GM18873 (cell line): Measurements from ENCODE around the gene BAZ1B.
"Not testable (repeated sequence)": the region's sequence is repeated elsewhere in the genome, so short reads cannot be mapped to it uniquely, and the experiment has no call there.

Experiments
- ATAC-seq: cut with Tn5 transposase; IDR thresholded peaks from one replicate; pipeline ENCODE4 v1.9.1; 2021; ENCODE audit warnings: mild to moderate bottlenecking, moderate library complexity, moderate number of reproducible peaks; ENCODE audit not compliant: unreplicated experiment, low FRiP score

BAZ1B gene

DNA sequence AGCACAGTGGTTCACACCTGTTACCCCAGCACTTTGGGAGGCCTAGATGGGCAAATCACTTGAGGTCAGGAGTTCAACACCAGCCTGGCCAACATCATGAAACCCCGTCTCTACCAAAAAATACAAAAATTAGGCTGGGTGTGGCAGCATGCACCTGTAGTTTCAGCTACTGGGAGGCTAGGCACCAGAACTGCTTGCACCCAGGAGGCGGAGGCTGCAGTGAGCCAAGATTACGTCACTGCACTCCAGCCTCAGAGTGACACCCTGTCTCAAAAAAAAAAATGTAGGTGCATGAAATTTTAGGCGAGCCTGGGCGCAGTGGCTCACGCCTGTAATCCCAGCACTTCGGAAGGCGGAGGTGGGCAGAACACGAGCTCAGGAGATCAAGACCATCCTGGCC lies 25.7 kb upstream of the BAZ1B start:
- no peak for ATAC-seq

DNA sequence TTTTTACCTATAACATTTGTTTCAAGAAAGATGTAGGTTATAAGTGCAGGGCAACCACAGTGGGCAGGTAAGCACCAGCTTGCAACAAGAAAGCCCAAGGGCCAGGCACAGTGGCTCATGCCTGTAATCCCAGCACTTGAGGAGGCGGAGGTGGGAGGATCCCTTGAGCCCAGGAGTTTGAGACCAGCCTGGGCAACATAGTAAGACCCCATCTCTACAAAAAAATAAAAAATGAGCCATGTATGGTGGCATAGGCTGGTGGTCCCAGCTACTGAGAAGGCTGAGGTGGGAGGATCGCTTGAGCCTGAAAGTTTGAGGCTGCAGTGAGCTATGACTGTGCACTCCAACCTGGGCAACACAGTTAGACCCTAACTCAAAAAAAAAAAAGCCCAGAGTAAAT lies 22.6 kb upstream of the BAZ1B start:
- ATAC-seq = no peak

DNA sequence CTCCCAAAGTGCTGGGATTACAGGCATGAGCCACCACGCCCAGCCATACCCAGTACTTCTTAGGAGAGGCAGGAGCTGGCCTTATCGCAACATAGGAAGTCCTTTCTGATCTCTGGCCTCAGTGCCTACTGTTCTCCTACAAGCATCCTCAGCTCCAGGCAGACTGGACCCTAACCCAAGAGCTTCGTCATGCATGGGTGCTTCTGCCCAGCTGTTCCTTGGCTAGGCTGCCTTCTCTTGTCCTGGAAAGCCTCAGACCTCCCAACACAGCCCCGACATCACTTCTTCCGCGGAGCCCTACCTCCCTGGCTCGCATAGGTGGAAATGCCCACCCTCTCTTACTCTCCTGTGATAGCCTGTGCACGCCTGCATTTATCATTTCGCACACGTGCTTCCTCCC lies 19.6 kb upstream of the BAZ1B start:
- no peak for ATAC-seq

DNA sequence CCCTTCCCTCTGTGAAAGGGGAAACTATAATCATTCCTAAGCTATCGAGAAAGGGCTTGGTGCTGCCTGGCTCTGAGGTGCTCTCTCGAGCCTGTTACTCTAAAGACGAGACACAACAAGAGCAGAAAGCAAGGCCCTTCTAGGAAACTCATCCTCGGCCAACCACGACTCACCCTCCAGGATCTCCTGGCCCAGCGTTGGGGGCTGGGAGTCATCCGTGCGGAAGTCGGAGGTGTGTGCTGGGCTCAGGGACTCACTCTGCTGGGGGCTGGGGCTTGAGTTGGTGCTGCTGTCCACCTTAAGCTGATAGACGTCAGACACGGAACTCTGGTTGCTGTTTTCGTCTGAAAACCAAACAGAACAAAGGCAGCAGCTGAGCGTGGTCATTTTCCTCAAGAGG lies 17.6 kb upstream of the BAZ1B start:
- ATAC-seq = no peak

DNA sequence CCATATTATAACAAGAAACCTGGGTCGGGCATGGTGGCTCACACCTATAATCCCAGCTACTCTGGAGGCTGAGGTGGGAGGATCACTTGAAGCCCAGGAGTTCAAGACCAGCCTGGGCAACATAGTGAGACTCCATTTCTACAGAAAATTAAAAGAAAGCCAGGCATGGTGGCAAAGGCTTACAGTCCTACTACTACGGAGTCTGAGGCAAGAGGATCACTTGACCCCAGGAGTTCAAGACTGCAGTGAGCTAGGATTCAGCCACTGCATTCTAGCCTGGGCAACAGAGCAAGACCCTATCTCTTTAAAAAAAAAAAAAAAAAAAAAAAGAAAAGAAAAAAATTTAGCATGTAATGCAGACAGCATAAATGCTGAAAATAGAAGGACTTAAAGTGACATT lies 16.4 kb upstream of the BAZ1B start:
- ATAC-seq = not testable (repeated sequence)

DNA sequence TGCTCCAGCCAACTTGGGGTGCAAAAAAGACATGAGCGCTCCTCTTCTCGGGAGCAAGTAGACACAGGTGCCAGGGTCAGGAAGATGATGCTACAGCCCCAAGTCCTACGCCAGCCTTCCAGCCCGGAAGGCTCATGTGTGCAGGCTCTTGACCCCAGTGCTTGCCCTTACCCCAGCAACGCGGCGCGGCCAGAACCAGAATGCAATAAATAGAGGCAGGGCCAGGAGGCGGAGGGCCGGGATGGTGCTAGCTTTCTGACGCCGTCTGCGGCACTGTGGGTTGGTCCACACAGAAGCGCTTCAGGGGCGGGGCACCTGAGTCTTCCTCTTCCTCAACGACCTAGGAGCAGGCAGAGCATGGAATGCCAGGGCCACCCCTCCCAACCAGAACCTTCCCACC lies 15.0 kb upstream of the BAZ1B start:
- ATAC-seq = no peak

DNA sequence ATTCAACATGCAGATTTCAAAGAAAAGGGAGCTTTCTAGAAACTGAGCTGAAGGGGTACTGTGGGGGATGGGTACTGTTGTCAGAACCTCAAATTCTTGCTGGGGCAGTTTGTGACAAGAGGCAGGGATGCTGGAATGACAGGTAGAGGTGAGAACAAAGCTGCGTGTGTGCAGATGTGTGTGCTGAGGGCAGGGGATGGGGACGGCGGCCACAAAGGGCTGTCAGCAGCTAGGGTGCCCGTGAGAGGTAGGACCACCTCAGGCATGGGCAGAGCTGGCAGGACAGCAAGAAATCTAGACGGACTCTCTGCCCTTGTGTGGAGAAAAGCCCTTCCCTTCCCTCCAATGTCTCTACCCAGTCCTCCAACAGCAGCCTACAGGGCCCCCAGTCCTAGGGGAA lies 14.4 kb upstream of the BAZ1B start:
- no peak for ATAC-seq

DNA sequence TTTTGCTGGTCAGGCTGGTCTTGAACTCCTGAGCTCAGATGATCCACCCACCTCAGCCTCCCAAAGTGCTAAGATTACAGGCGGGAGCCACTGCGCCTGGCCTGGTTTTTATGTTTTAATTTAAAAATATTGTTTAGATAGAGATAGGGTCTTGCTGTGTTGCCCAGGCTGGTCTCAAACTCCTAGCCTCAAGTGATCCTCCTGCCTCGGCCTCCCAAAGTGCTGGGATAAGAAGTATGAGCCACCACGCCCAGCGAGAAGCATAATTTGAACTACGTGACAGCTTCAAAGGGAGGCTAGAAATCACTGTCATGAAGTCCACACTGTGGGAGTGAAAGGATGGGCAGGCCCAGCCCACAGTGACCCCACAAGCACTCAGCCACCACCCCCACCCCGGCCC lies 13.8 kb upstream of the BAZ1B start:
- not testable (repeated sequence) for ATAC-seq

DNA sequence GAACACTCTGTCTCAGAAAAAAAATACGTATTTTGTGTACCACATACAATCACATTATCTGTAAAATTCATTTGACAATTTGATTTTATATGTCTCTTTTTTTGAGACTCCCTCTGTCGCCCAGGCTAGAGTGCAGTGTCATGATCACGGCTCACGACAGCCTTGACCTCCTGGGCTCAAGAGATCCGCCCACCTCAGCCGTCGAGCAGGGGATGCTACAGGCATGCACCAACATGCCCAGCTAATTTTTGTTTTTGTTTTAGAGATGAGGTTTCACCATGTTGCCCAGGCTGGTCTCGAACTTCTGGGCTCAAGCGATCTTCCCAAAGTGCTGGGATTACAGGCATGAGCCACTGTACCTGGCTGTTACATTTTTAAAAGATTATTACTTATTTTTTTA lies 11.6 kb upstream of the BAZ1B start:
- no peak for ATAC-seq

DNA sequence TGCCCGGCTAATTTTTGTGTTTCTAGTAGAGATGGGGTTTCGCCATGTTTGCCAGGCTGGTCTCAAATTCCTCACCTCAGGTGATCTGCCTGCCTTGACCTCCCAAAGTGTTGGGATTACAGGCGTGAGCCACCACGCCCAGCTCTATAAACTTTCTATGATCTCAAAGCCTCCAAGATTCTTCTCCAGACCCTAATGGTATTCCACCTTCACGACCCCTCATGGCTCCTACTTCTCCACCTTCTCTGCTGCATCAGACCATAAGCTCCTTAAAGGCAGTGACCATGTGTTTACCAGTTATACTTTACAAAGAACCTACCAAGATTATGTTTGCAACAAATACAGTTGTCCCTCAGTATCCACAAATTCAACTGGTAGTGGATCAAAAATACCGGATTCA lies 10.1 kb upstream of the BAZ1B start:
- no peak for ATAC-seq

DNA sequence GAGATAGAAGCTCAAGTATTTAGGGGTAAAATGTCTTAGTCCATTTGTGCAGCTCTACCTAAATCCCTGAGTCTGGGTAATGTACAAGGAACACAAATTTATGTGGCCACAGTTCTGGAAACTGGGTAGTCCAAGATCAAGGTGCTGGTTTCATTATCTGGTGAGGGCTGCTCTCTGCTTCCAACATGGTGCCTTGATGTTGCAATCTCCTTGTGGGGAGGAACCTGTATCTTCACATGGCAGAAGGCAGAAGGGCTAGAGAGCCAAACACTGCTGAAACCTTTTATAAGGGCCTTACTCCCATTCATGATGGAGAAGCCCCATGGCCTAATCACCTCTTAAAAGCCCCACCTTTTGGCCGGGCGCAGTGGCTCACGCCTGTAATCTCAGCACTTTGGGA lies 8.7 kb upstream of the BAZ1B start:
- ATAC-seq = no peak

DNA sequence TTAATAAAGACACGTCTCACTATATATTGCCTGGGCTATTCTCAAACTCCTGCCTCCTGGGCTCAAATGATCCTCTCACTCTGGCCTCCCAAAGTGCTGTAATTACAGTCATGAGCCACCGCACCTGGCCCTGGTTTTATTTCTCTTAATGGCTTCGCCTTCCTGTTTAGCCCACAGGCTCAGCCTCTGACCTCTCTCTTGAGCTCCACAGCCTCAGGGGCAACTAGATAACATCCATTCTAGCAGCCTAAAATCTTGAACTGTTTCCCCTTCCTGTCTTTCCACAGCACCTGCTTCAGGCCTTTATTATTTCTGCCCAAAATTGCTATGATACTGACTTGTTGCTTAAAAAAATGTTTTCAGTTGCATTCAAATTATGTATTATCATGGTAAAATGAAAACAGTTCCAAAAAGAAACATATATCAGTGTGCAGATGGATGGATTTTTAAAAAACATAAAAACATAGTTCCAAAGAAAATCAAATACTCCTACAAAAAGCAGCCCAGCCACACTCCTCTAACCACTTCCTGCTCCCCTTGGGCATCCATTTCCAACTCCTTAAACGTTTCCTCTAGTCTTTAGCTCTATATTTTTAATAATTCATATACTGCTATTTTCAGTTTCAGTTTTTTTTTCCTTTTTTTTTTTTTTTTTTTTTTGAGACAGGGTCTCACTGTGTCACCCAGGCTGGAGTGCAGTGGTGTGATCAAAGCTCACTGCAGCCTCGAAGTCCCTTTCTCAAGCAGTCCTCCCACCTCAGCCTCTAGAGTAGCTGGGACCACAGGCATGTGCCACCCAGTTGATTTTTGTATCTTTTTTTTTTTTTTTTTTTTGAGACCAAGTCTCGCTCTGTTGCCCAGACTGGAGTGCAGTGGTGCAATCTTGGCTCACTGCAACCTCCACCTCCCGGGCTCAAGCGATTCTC lies 5.1 kb upstream of the BAZ1B start:
- ATAC-seq = no peak

DNA sequence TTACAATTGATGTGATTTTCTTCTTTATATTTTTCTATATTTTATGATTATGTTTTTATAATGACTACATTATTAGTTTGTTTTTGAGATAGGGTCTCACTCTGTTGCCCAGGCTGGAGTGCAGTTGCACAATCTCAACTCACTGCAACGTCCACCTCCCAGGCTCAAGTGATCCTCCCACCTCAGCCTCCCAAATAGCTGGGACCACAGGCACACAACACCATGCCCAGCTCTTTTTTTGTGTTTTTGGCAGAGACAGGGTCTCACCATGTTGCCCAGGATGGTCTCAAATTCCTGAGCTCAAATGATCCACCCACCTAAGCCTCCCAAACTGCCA lies 4.0 kb upstream of the BAZ1B start:
- ATAC-seq = not testable (repeated sequence)

DNA sequence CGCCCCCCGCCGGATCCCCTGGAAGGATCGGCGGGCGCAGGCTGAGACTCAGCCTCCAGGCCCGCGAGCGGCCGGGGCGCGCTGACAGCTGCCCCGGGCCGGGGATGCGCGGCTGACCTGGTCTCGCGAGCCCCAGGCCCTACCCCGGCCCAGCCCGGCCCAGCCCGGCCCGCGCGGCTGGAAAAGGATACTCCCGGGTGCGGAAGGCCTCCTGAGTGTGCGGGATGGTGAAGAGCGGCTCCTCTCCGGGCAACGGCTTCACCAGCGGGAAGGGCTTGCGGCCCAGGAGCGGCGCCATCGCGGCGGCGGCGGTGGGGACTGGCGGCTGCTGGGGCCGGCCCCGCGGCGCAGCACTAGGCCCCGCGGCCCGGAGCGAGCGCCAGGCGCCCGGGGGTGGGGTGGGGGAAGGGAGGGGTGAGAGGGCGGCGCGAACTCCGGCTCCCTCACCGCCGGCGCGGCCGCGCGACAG lies 423 bp downstream of the BAZ1B start:
- ATAC-seq = peak; percentile 24

DNA sequence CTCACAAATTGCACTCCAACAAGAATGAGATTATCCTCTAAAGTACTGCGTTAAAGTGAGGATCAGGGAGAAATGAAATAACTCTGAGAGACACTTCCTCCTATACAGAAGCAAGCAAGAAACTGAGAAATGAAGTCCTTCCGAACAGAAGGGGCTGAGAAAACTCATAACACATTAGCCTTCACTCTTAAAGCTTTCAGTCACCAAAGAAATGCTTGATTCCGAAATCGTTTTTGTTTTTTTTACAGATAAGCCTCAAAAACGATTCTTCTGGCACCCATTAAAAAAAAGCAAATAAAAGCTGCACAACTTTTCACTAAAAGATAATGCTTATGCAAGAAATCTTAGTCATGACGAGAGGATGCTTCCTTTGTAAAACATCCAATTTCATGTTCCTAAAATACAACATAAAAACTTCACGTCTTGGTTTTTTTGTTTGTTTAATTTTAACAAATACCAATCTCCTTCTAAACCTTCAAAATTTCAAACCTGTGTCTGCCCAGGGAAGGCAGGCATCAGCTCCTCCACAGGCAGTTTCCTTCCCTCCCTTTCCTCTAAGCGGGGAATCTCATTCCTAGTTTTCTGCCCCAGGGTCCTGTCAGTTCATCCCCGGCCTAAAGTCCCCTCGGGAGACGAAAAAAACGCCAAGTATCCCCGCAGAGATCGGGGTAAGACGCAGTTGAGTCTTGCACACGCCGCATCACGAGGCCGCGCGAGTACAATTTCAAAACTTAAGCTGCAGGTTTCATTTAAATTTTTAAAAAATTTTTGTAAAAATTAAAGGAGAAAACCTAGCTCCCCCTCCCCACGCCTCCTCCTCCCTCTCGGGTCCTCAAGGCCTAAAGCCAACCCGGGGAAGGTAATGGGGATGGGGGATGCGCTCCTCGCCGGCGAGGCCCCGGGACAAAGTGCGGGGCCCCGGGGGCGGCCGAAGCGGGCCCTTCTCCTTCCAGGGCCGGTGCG lies 1.1 kb downstream of the BAZ1B start:
- no peak for ATAC-seq

DNA sequence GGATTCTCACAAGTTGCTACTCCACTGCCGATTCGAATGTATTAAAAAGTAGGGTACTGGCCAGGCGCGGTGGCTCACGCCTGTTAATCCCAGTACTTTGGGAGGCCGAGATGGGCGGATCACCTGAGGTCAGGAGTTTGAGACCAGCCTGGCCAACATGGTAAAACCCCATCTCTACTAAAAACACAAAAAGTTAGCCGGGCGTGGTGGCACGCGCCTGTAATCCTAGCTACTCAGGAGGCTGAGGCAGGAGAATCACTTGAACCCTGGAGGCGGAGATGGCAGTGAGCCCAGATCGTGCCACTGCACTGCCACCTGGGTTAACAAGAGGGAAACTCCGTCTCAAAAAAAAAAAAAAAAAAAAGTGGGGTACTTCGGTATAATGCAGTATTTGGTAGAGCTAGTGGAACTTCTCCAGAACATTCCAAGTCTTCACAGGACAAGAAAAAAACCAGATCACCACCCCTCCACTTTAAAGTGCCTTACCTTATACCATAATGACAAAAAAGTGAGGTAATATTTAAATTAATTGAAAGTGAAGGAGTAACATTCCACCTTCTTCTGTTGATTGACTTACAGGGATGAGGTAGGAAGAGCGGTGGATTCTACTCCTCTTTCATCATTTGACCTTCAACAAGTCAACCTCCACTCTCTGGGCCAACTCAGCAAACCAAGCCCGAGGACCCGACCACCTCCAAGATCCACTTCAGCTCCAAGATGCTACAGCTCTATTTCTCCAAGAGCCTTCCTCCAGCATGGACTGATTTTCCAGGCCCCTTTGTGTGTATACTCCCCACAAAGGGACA lies 2.0 kb downstream of the BAZ1B start:
- ATAC-seq = no peak

DNA sequence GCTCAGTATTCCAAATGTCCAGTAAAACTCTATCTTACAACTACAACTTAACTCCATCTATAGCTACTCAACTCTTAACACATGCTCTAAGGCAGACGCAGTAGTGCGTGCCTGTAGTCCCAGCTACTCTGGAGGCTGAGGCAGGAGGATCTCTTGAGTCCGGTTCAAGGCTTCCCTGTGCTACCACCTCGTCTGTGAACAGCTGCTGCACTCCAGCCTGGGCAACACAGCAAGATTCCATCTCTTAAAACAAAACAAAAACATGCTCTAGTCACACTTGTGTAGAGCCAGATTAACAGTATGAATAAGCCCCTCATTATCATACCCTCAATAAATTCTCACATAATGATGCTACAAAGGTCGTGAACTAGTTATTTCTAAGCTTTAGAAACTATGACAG lies 3.6 kb downstream of the BAZ1B start:
- ATAC-seq = no peak

DNA sequence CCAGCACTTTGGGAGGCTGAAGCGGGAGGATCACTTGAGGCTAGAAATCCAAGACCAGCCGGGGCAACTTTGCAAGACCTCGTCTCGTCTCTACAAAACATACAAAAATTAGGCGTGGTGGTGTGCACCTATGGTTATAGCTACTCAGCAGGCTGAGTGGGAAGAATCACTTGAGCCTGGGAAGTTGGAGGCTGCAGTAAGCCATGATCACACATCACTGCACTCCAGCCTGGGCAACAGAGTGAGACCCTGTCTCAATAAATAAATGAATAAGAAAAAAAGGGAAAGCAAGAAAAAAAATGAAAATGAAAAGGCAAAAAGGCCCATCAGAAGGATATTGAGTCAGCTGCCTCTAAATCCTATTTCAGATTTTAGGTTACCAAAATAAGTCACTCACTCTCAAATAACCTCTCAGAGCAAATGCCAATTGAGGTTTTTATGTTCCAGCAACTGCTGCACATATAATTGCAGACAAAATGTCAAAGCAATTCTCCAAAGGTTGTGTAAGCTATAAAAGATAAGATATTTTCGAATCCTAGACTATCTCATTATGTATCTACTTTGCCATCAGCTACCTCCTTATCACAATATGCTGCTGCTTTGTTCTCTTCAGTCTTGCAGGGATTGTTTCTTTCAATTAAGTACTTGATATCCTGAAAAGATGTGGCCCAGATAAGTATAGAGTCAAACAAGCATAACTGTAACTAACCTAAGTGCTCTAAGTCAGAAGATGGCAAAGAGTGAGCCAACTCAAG lies 4.7 kb downstream of the BAZ1B start:
- no peak for ATAC-seq

DNA sequence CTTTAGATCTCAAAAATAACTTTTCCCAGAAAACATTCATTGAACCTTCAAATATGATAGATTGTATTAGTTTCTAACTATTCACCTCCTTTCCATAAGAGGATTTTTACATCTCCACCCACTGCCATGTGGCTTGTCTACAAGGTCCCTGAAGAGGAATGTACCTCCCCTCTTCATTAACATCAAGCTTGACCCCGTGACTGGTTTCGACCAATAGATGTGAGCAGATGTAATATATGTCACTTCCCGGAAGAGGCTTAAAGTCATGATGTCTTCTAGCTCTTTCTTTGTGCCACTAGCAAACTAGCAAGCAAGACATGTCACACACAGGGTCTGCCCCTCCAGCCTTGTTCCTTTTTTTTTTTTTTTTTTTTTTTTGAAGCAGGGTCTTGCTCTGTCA lies 6.9 kb downstream of the BAZ1B start:
- ATAC-seq = no peak
